ENCODE data around the gene WDR13. TPM values are rescaled to one million over a fixed set of nuclear protein-coding genes. Genes with fewer than 3 reads are reported as not detected.

WDR13 gene
- total and polyA plus RNA-seq, 7 experiments from 2014 or later: 27.5 to 66.9 (median 51.6) TPM

GRCh38 chrX:48560681-48561080 lies 36.6 kb upstream of the WDR13 start:
- H3K27ac Mint-ChIP-seq: no peak overlapping the region

GRCh38 chrX:48569958-48570357 lies 27.3 kb upstream of the WDR13 start:
- H3K27ac Mint-ChIP-seq: peak overlapping the region in 1 of 9 donors; percentile 55
- no peak overlapping the region for H3K4me3 ChIP-seq (ENCODE audit: low read length)
- CTCF ChIA-PET: no interaction called here
- no peaks in the 10 kb centered on the region for H3K9me3 ChIP-seq (ENCODE audit: control insufficient read depth in 2 of 3, low read length in 3 of 3)
- no peak for ATAC-seq
- peaks cover 0 to 14% (median 8%) of the 10 kb centered on the region in 7 donors for H3K4me1 Mint-ChIP-seq
- intact Hi-C loops (cut with micrococcal nuclease): loop anchor here in 1 of 2 donors (10.0 kb wide), 1 partner anchor 915 kb away; the partner anchor contains the start of genes ELK1 and UXT
- H3K36me3 ChIP-seq (ENCODE audit: control insufficient read depth in 2 of 3, insufficient read depth in 3 of 3, low read length in 3 of 3): peaks cover 0 to 3% (median 0%) of the 10 kb centered on the region in 3 experiments
- H3K27me3 ChIP-seq (ENCODE audit: control insufficient read depth in 2 of 2, insufficient read depth in 2 of 2, low read length in 2 of 2): no peaks in the 10 kb centered on the region
- H3K4me1 ChIP-seq (ENCODE audit: control insufficient read depth in 2 of 2, insufficient read depth in 2 of 2, low read length in 2 of 2): peaks cover 0 to 7% of the 10 kb centered on the region in 2 donors
- no peaks in the 10 kb centered on the region for H3K27me3 Mint-ChIP-seq
- POLR2A ChIA-PET: no interaction called here
- H3K4me3 Mint-ChIP-seq: no peak overlapping the region
- no peak overlapping the region for H3K27ac ChIP-seq (ENCODE audit: low read depth, low read length)
- DNase-seq: no peak
- peaks cover 0 to 4% (median 0%) of the 10 kb centered on the region in 11 donors for H3K9me3 Mint-ChIP-seq
- H3K36me3 Mint-ChIP-seq: peaks cover 0 to 12% (median 3%) of the 10 kb centered on the region in 5 donors

More at GRCh38 chrX:48560681-48561080, 36.6 kb upstream of the WDR13 start:
- Histone ChIP-seq H3K9me3 (ENCODE audit: control insufficient read depth in 2 of 3, low read length in 3 of 3) (no peaks in the 10 kb centered on the region), H3K4me3 (ENCODE audit: low read length) (no peak overlapping the region), H3K27ac (ENCODE audit: low read depth, low read length) (no peak overlapping the region), H3K27me3 (ENCODE audit: control insufficient read depth in 2 of 2, insufficient read depth in 2 of 2, low read length in 2 of 2) (no peaks in the 10 kb centered on the region), H3K4me1 (ENCODE audit: control insufficient read depth in 2 of 2, insufficient read depth in 2 of 2, low read length in 2 of 2) (no peaks in the 10 kb centered on the region), H3K36me3 (ENCODE audit: control insufficient read depth in 2 of 3, insufficient read depth in 3 of 3, low read length in 3 of 3) (peaks cover 0 to 32% (median 0%) of the 10 kb centered on the region in 3 experiments)
- H3K9me3 Mint-ChIP-seq: no peaks in the 10 kb centered on the region
- ATAC-seq (no peak), DNase-seq (no peak)
- ChIA-PET CTCF (no interaction called here), POLR2A (no interaction called here)
- no peaks in the 10 kb centered on the region for H3K27me3 Mint-ChIP-seq
- intact Hi-C loops (cut with micrococcal nuclease): no loop called here
- H3K4me1 Mint-ChIP-seq: no peaks in the 10 kb centered on the region
- no peak overlapping the region for H3K4me3 Mint-ChIP-seq
- H3K36me3 Mint-ChIP-seq: peaks cover 0 to 13% (median 0%) of the 10 kb centered on the region in 5 donors

DNA sequence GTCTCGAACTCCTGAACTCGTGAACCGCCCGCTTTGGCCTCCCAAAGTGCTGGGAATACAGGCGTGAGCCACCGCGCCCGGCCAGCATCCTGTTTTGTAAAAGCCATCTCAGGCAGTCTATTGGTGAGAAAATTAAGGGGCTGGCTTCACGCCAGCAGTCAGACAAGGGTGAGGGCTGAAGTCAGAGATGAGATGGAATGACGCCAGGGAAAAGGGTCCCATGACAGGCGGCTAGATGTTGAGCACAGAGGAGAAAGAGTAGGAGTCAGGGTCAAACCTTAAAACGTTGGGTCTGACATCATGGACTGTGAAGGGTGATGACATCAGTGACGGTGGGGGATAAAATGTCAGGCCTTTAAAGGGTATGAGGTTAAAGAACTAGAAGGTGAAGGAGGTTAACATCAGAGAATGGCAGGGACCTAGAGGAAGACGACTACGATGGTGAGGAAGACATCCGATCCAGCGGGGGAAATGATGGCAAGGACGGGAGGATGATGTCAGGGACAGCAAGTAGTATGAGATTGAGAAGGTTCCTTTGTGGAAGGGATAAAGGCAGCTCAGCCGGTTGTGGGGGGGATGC lies 23.5 kb upstream of the WDR13 start:
- no peaks in the 10 kb centered on the region for H3K27me3 Mint-ChIP-seq
- intact Hi-C loops (cut with micrococcal nuclease): loop anchor here (1.0 to 10.0 kb wide), 11 partner anchors 24 to 919 kb away; partner anchors contain the start of genes EBP (in 2 of the 2), FTSJ1 (in 2 of the 2), TBC1D25 (in 2 of the 2) and WDR13 (in 2 of the 2)
- H3K4me1 Mint-ChIP-seq: peaks cover 6 to 32% (median 22%) of the 10 kb centered on the region in 7 donors
- Histone ChIP-seq H3K4me1 (ENCODE audit: control insufficient read depth in 2 of 2, insufficient read depth in 2 of 2, low read length in 2 of 2) (peaks cover 16 to 20% of the 10 kb centered on the region in 2 donors), H3K9me3 (ENCODE audit: control insufficient read depth in 2 of 3, low read length in 3 of 3) (no peaks in the 10 kb centered on the region), H3K36me3 (ENCODE audit: control insufficient read depth in 2 of 3, insufficient read depth in 3 of 3, low read length in 3 of 3) (peaks cover 25 to 38% (median 27%) of the 10 kb centered on the region in 3 experiments), H3K27ac (ENCODE audit: low read depth, low read length) (peak overlapping the region; percentile 99), H3K27me3 (ENCODE audit: control insufficient read depth in 2 of 2, insufficient read depth in 2 of 2, low read length in 2 of 2) (no peaks in the 10 kb centered on the region), H3K4me3 (ENCODE audit: low read length) (peak overlapping the region; percentile 65)
- DNase-seq: peak in 3 of 9 donors; percentile 14 to 70 (median 17)
- H3K9me3 Mint-ChIP-seq: peaks cover 0 to 3% (median 0%) of the 10 kb centered on the region in 11 donors
- peaks cover 0 to 22% (median 9%) of the 10 kb centered on the region in 5 donors for H3K36me3 Mint-ChIP-seq
- POLR2A ChIA-PET: interaction anchor here (0.6 to 2.5 kb wide), 27 partner anchors 10 to 699 kb away, joined by 3 to 22 read pairs (median 3); partner anchors contain the start of genes FTSJ1, TBC1D25, TFE3 and WAS
- H3K4me3 Mint-ChIP-seq: peak overlapping the region; percentile 88 to 100 (median 97)
- H3K27ac Mint-ChIP-seq: peak overlapping the region; percentile 95 to 100 (median 99)
- CTCF ChIA-PET: no interaction called here
- peak; percentile 25 for ATAC-seq

DNA sequence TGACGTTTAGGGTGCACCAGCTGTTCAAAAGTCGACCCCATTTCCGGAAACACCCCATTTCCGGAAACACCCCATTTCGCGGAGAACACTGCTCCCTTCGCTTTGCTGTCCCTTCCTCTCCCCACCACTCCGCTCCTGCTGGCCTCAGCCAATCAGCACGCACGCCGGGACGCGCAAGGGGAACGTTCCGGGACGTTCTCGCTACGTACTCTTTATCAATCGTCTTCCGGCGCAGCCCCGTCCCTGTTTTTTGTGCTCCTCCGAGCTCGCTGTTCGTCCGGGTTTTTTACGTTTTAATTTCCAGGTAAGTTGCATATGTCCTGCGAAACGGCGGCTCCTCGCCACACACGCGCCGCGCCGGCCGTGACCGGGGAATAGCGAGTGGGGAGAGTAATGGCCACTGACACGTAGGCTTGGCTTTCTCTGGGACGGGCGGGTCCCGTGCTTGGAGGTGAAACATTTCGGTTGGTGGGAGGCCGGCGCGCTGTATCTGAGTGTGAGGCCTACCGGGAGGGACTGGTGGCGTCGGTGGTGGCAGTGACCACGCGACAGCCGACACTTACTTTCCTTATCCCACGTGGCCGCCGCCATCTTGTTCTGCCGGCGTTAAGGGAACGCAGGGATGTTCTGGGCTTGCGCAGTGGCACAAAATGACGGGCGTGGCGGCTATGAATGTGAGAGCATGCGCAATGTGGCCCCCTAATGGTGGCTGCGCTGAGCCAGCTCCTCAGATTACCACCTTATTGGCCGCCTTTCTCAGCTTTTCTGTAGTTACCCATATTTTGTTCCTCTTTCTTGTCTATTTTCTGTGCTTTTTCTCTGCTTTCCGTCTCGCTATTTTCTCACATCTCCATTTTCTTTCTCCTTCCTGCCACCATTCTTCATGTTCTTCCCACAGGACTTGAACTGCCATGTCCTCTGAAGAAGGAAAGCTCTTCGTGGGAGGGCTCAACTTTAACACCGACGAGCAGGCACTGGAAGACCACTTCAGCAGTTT lies 22.7 kb upstream of the WDR13 start, which contains the start of gene RBM3:
Gene RBM3, plus strand, starts transcription at position 215 of the 997 bp plus-strand sequence. Its CDS starts 697 bp downstream, at position 912.
- intact Hi-C loops (cut with micrococcal nuclease): loop anchor here (1.0 to 10.0 kb wide), 11 partner anchors 23 to 920 kb away; partner anchors contain the start of genes EBP (in 2 of the 2), FTSJ1 (in 2 of the 2), TBC1D25 (in 2 of the 2) and WDR13 (in 2 of the 2)
- ChIA-PET POLR2A (interaction anchor here (0.6 to 2.5 kb wide), 32 partner anchors 9 to 1330 kb away, joined by 3 to 22 read pairs (median 4); partner anchors contain the start of genes FTSJ1, OTUD5, TBC1D25 and TFE3), CTCF (no interaction called here)
- Mint-ChIP-seq H3K4me3 (peak within 1 kb of the TSS; percentile 88 to 100 (median 97)), H3K4me1 (peaks cover 6 to 32% (median 25%) of the 10 kb centered on the region in 7 donors), H3K27me3 (no peaks in the 10 kb centered on the region), H3K27ac (peak within 1 kb of the TSS; percentile 95 to 100 (median 99)), H3K9me3 (peaks cover 0 to 3% (median 0%) of the 10 kb centered on the region in 11 donors), H3K36me3 (peaks cover 0 to 28% (median 11%) of the 10 kb centered on the region in 5 donors)
- H3K36me3 ChIP-seq (ENCODE audit: control insufficient read depth in 2 of 3, insufficient read depth in 3 of 3, low read length in 3 of 3): peaks cover 25 to 46% (median 27%) of the 10 kb centered on the region in 3 experiments
- ATAC-seq (peak; percentile 94), DNase-seq (peak; percentile 64 to 96 (median 92))
- no peaks in the 10 kb centered on the region for H3K27me3 ChIP-seq (ENCODE audit: control insufficient read depth in 2 of 2, insufficient read depth in 2 of 2, low read length in 2 of 2)
- H3K27ac ChIP-seq (ENCODE audit: low read depth, low read length): peak within 1 kb of the TSS; percentile 99
- H3K9me3 ChIP-seq (ENCODE audit: control insufficient read depth in 2 of 3, low read length in 3 of 3): no peaks in the 10 kb centered on the region
- peak within 1 kb of the TSS; percentile 68 for H3K4me3 ChIP-seq (ENCODE audit: low read length)
- peaks cover 16 to 20% of the 10 kb centered on the region in 2 donors for H3K4me1 ChIP-seq (ENCODE audit: control insufficient read depth in 2 of 2, insufficient read depth in 2 of 2, low read length in 2 of 2)

DNA sequence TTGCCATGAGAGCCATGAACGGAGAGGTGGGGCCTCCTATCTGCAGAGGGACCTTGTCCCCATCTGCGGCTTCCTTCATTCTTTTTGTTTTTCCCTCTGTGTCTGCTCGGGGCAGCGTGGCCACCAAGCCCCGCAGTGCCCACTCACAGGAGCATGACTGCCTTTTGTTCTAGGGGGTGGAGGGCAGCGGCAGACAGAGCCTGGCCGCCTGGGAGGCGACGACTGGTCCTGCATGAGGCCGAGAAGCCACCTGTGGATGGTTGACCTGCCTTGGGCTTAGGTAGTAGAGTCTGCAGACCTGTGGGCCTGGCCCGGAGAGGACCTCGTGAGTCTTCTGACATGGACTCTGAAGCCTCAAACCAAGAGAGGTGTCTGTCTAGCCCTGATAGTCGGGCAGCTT lies 21.6 kb upstream of the WDR13 start:
- Histone ChIP-seq H3K27ac (ENCODE audit: low read depth, low read length) (peak overlapping the region; percentile 99), H3K9me3 (ENCODE audit: control insufficient read depth in 2 of 3, low read length in 3 of 3) (no peaks in the 10 kb centered on the region), H3K4me1 (ENCODE audit: control insufficient read depth in 2 of 2, insufficient read depth in 2 of 2, low read length in 2 of 2) (peaks cover 16 to 20% of the 10 kb centered on the region in 2 donors), H3K36me3 (ENCODE audit: control insufficient read depth in 2 of 3, insufficient read depth in 3 of 3, low read length in 3 of 3) (peaks cover 25 to 52% (median 27%) of the 10 kb centered on the region in 3 experiments), H3K4me3 (ENCODE audit: low read length) (peak overlapping the region; percentile 68), H3K27me3 (ENCODE audit: control insufficient read depth in 2 of 2, insufficient read depth in 2 of 2, low read length in 2 of 2) (no peaks in the 10 kb centered on the region)
- H3K9me3 Mint-ChIP-seq: peaks cover 0 to 3% (median 0%) of the 10 kb centered on the region in 11 donors
- no peaks in the 10 kb centered on the region for H3K27me3 Mint-ChIP-seq
- H3K27ac Mint-ChIP-seq: peak overlapping the region in 7 of 9 donors; percentile 28 to 100 (median 98)
- peaks cover 0 to 32% (median 14%) of the 10 kb centered on the region in 5 donors for H3K36me3 Mint-ChIP-seq
- POLR2A ChIA-PET: interaction anchor here (0.7 to 2.5 kb wide), 5 partner anchors 22 to 467 kb away, joined by 4 to 12 read pairs (median 5); partner anchors contain the start of genes OTUD5, TFE3 and WAS
- CTCF ChIA-PET: no interaction called here
- peak overlapping the region; percentile 64 to 100 (median 96) for H3K4me3 Mint-ChIP-seq
- intact Hi-C loops (cut with micrococcal nuclease): loop anchor here in 1 of 2 donors (10.0 kb wide), 1 partner anchor 921 kb away; the partner anchor contains the start of genes ELK1 and UXT
- no peak for DNase-seq
- no peak for ATAC-seq
- peaks cover 6 to 32% (median 27%) of the 10 kb centered on the region in 7 donors for H3K4me1 Mint-ChIP-seq

All from naive thymus-derived CD4-positive, alpha-beta T cell (primary cell).